Upper lobe of right lung (tissue), 1 donor: ENCODE data around the gene KCNJ6. TPM values are rescaled to one million over a fixed set of nuclear protein-coding genes. Genes with fewer than 3 reads are reported as not detected.

ENCODE experiments used
- ATAC-seq: fragments of 200-7000 bp; cut with Tn5 transposase; one replicate; pipeline ENCODE4 v1.9.1; 2020; ENCODE audit warnings: mild to moderate bottlenecking, moderate library complexity
- DNase-seq: peaks from one replicate; pipeline ENCODE4 v3.0.0-alpha.2; 2020
- H3K27ac ChIP-seq: fragments of 200-600 bp; one replicate; pipeline ENCODE4 v1.8.0; 2022
- H3K27me3 ChIP-seq: fragments of 200-600 bp; one replicate; pipeline ENCODE4 v1.8.0; 2022; ENCODE audit warnings: mild to moderate bottlenecking
- H3K36me3 ChIP-seq: fragments of 200-600 bp; one replicate; pipeline ENCODE4 v1.8.0; 2022
- H3K4me1 ChIP-seq: fragments of 200-600 bp; one replicate; pipeline ENCODE4 v1.8.0; 2022
- H3K4me3 ChIP-seq: fragments of 200-600 bp; one replicate; pipeline ENCODE4 v1.8.0; 2022; ENCODE audit warnings: mild to moderate bottlenecking
- H3K9me3 ChIP-seq: fragments of 200-600 bp; one replicate; pipeline ENCODE4 v1.8.0; 2022
- CTCF ChIP-seq: fragments of 200-600 bp; IDR thresholded peaks from one replicate; pipeline ENCODE4 v1.8.0; 2022; ENCODE audit warnings: antibody characterized with exemption
- intact Hi-C: fragments of 100-400 bp; cut with DNase I; formaldehyde crosslinking; loops from one replicate; pipeline ENCODE4 v1.11.0; 2022
- total RNA-seq: library from RNA; stranded (reverse); fragmentation: NEBNext Ultra II Directional; extraction: Animal tissue kit (Norgen Biotek cat#: 25700); gene quantifications from one replicate; pipeline ENCODE4 v1.2.1, GENCODE V29; 2021
- donor health status: DM: no; HTN: yes; CAD: no; lungs with severe emphysema.

The KCNJ6 gene
- total RNA-seq, 1 donor from 2014 or later, result 0.06 TPM

- intact Hi-C loops, result no loop called here
- Histone ChIP-seq H3K27ac (peak overlapping the region; percentile 17), H3K27me3 (no peaks in the 10 kb centered on the region), H3K9me3 (peaks cover 8% of the 10 kb centered on the region), H3K4me3 (no peak overlapping the region), H3K36me3 (no peaks in the 10 kb centered on the region), H3K4me1 (no peaks in the 10 kb centered on the region)
- ATAC-seq, result no peak
- DNase-seq, result no peak
- TF ChIP-seq CTCF, result no peak
These were observed 60.3 kb downstream of the KCNJ6 start for GRCh38 chr21:37855647-37856625.

- no peaks in the 10 kb centered on the region for H3K27me3 ChIP-seq
- no peak for DNase-seq
These were observed 61.0 kb downstream of the KCNJ6 start for GRCh38 chr21:37855271-37855646.

GRCh38 chr21:37849506-37850102, 66.7 kb downstream of the KCNJ6 start:
- Histone ChIP-seq H3K36me3 (no peaks in the 10 kb centered on the region), H3K4me3 (no peak overlapping the region), H3K9me3 (peaks cover 7% of the 10 kb centered on the region), H3K27me3 (no peaks in the 10 kb centered on the region), H3K4me1 (peaks cover 4% of the 10 kb centered on the region), H3K27ac (no peak overlapping the region)
- TF ChIP-seq CTCF, result no peak
- no peak for DNase-seq
- peak; percentile 16 for ATAC-seq
- intact Hi-C loops, result no loop called here

More at GRCh38 chr21:37855271-37855646, 61.0 kb downstream of the KCNJ6 start:
- peak overlapping the region; percentile 17 for H3K27ac ChIP-seq
- H3K9me3 ChIP-seq, result peaks cover 8% of the 10 kb centered on the region
- H3K36me3 ChIP-seq, result no peaks in the 10 kb centered on the region
- TF ChIP-seq CTCF, result no peak
- no peak for ATAC-seq
- H3K4me3 ChIP-seq, result no peak overlapping the region
- intact Hi-C loops, result no loop called here
- H3K4me1 ChIP-seq, result peaks cover under 1% of the 10 kb centered on the region

- intact Hi-C loops, result no loop called here
- Histone ChIP-seq H3K4me3 (no peak overlapping the region), H3K4me1 (peaks cover 4% of the 10 kb centered on the region), H3K9me3 (no peaks in the 10 kb centered on the region), H3K36me3 (no peaks in the 10 kb centered on the region), H3K27ac (no peak overlapping the region), H3K27me3 (no peaks in the 10 kb centered on the region)
- ATAC-seq (no peak), DNase-seq (no peak)
- no peak for TF ChIP-seq CTCF
These were observed 67.4 kb downstream of the KCNJ6 start for GRCh38 chr21:37848721-37849490.

GRCh38 chr21:37845535-37845934, 70.7 kb downstream of the KCNJ6 start:
- Histone ChIP-seq H3K27ac (no peak overlapping the region), H3K4me1 (peaks cover 4% of the 10 kb centered on the region), H3K36me3 (no peaks in the 10 kb centered on the region), H3K9me3 (no peaks in the 10 kb centered on the region), H3K4me3 (no peak overlapping the region), H3K27me3 (no peaks in the 10 kb centered on the region)
- TF ChIP-seq CTCF, result no peak
- ATAC-seq, result peak; percentile 60
- DNase-seq, result no peak
- intact Hi-C loops, result no loop called here
